K562 (cell line): ENCODE results near the gene RAB9B. TPM values are rescaled to one million over a fixed set of nuclear protein-coding genes. Genes with fewer than 3 reads are reported as not detected.

Source experiments
- ATAC-seq: fragments of 200-7000 bp; cut with Tn5 transposase; 3 replicates; pipeline ENCODE4 v1.9.1; 2020; ENCODE audit warnings: moderate library complexity
- BruUV-seq: library from RNA; stranded (reverse); fragments of 400-500 nt; replicated peaks from 2 replicates; lab custom pipeline; 2021; lab: Mats Ljungman, UMichigan
- CTCF ChIA-PET: fragments of 300-600 bp; formaldehyde crosslinking; extraction: SDS; loops from one replicate; lab custom pipeline; 2021; ENCODE audit warnings: low intra/inter-chr PET ratio; lab: Yijun Ruan, JAX
- POLR2A ChIA-PET: fragments of 300-600, 350-650 bp; sonication (Branson Sonifier 250); formaldehyde crosslinking; extraction: SDS; loops from one replicate; lab custom pipeline; 2021; ENCODE audit warnings: antibody characterized with exemption, inconsistent platforms; lab: Yijun Ruan, JAX
- DNase-seq, 4 experiments: peaks; one replicate each; pipeline versions ENCODE4 v3.0.0 to v3.0.0-alpha.2; 2011 to 2018; ENCODE audit warnings: low spot score in 3 of 4, mixed read lengths in 3 of 4; ENCODE audit errors: extremely low read depth in 1 of 4
- FAIRE-seq: peaks from 2 replicates; lab custom pipeline; 2011; peaks lifted over from hg19 to GRCh38; lab: Jason Lieb, UNC
- H2AFZ ChIP-seq: 2 replicates; pipeline ENCODE4 v1.6.0; 2011; ENCODE audit warnings: low read depth, low read length, control low read depth, inconsistent platforms
- H3K27ac ChIP-seq: fragments of 200-600 bp; 3 replicates; pipeline ENCODE4 v1.8.0; 2011; ENCODE audit warnings: low read depth, mild to moderate bottlenecking, control low read depth, inconsistent platforms, low read length, moderate library complexity, mixed read lengths; ENCODE audit errors: extremely low read depth
- H3K27me3 ChIP-seq, 2 experiments: fragments of 300-600 bp in 1 of 2; 2 replicates in 1 of 2; 3 replicates in 1 of 2; pipeline versions ENCODE4 v1.6.0 to v1.8.0; 2011; ENCODE audit warnings: inconsistent platforms in 2 of 2, low read length in 2 of 2, mild to moderate bottlenecking in 1 of 2, mixed read lengths in 1 of 2, moderate library complexity in 1 of 2; ENCODE audit not compliant: control insufficient read depth in 2 of 2, insufficient read depth in 2 of 2
- H3K36me3 ChIP-seq: fragments of 300-600 bp; 3 replicates; pipeline ENCODE4 v1.8.0; 2011; ENCODE audit warnings: mild to moderate bottlenecking, low read length, inconsistent platforms; ENCODE audit not compliant: control insufficient read depth, insufficient read depth
- H3K4me1 ChIP-seq, 2 experiments: fragments of 200-600 bp in 1 of 2; replicated peaks in 1 of 2; 2 replicates in 1 of 2; 3 replicates in 1 of 2; pipeline versions ENCODE4 v1.5.1 to v1.8.0; 2011; ENCODE audit warnings: inconsistent platforms in 2 of 2, low read length in 2 of 2, mild to moderate bottlenecking in 1 of 2, mixed read lengths in 1 of 2, moderate library complexity in 1 of 2; ENCODE audit not compliant: control insufficient read depth in 2 of 2, insufficient read depth in 2 of 2
- H3K4me2 ChIP-seq: 2 replicates; pipeline ENCODE4 v1.6.1; 2011; ENCODE audit warnings: low read length, control low read depth, inconsistent platforms, mixed read lengths; ENCODE audit not compliant: insufficient read depth
- H3K4me3 ChIP-seq: fragments of 200-600 bp; sonication (generic), shearing (Covaris generic); 2 replicates; pipeline ENCODE4 v1.5.1; 2016; ENCODE audit warnings: control low read depth, inconsistent platforms
- H3K79me2 ChIP-seq: fragments of 200-600 bp; 3 replicates; pipeline ENCODE4 v1.8.0; 2011; ENCODE audit warnings: low read length, inconsistent platforms; ENCODE audit not compliant: control insufficient read depth, insufficient read depth
- H3K9ac ChIP-seq, 2 experiments: 2 replicates each; pipeline versions ENCODE4 v1.6.0 to v1.6.1; 2011; ENCODE audit warnings: low read depth in 2 of 2, low read length in 2 of 2, control low read depth in 1 of 2, inconsistent platforms in 1 of 2, mild to moderate bottlenecking in 1 of 2, mixed read lengths in 1 of 2; ENCODE audit not compliant: insufficient read depth in 1 of 2
- H3K9me1 ChIP-seq: one replicate; pipeline ENCODE4 v1.6.0; 2011; ENCODE audit warnings: inconsistent platforms, mild to moderate bottlenecking, low read length, moderate library complexity; ENCODE audit not compliant: control insufficient read depth, insufficient read depth
- H3K9me3 ChIP-seq: replicated peaks from 2 replicates; pipeline ENCODE4 v1.5.1; 2011; ENCODE audit warnings: low read depth, low read length, inconsistent platforms; ENCODE audit not compliant: control insufficient read depth, insufficient read depth
- H4K20me1 ChIP-seq: replicated peaks from 2 replicates; pipeline ENCODE4 v1.6.1; 2011; ENCODE audit warnings: low read length, inconsistent platforms, mixed read lengths; ENCODE audit not compliant: control insufficient read depth, insufficient read depth
- DPF2 ChIP-seq: fragments of 450-650 bp; IDR thresholded peaks from 2 replicates; pipeline ENCODE4 v1.6.1; 2016
- GATA2 ChIP-seq: sonication (generic); formaldehyde crosslinking; IDR thresholded peaks from 2 replicates; pipeline ENCODE4 v1.4.0; 2020; ENCODE audit warnings: mild to moderate bottlenecking, missing genetic modification reagents
- HMGN3 ChIP-seq: IDR thresholded peaks from 2 replicates; pipeline ENCODE4 v1.6.1; 2011; ENCODE audit warnings: borderline replicate concordance, low read depth, mild to moderate bottlenecking, mixed read lengths, low read length; ENCODE audit not compliant: insufficient read length; ENCODE audit errors: extremely low read depth
- PHB ChIP-seq: fragments of 250-450 bp; sonication (Bioruptor Pico); IDR thresholded peaks from 2 replicates; pipeline ENCODE4 v1.5.0; 2021
- PHF20 ChIP-seq: fragments of 450-650 bp; IDR thresholded peaks from 2 replicates; pipeline ENCODE4 v1.6.1; 2018; ENCODE audit not compliant: partially characterized antibody
- RAD21 ChIP-seq, 2 experiments: fragments of 250-450 bp in 1 of 2; fragments of 450-650 bp in 1 of 2; sonication (Bioruptor Pico) in 1 of 2; formaldehyde crosslinking in 1 of 2; IDR thresholded peaks in 1 of 2; conservative IDR thresholded peaks in 1 of 2; 2 replicates each; pipeline versions ENCODE4 v1.4.0 to v1.8.0; 2020 to 2022; ENCODE audit warnings: mild to moderate bottlenecking in 2 of 2, moderate library complexity in 1 of 2
- RFX1 ChIP-seq: fragments of 450-650 bp; IDR thresholded peaks from 2 replicates; pipeline ENCODE4 v1.6.1; 2016; ENCODE audit warnings: mild to moderate bottlenecking, moderate library complexity
- SAFB2 ChIP-seq: fragments of 200-400 bp; formaldehyde crosslinking; IDR thresholded peaks from 2 replicates; pipeline ENCODE4 v1.6.1; 2018; ENCODE audit warnings: borderline replicate concordance, low read length, low read depth, moderate library complexity; ENCODE audit not compliant: severe bottlenecking
- WGBS: fragments of 100-300 bp; shearing (Covaris generic); methylation state at CpG from one replicate; pipeline ENCODE4 v1.1.6; 2016; ENCODE audit warnings: low coverage, mixed read lengths; ENCODE audit not compliant: insufficient coverage; ENCODE audit errors: missing lambda C conversion rate; 5-methylcytosine and 5-hydroxymethylcytosine counted together
- in situ Hi-C: fragments of 300-500 bp; cut with MboI; formaldehyde crosslinking; loops from 4 replicates; pipeline ENCODE4 v1.15.0; 2018; ENCODE audit warnings: inconsistent platforms, mixed read lengths
- intact Hi-C: fragments of 100-400 bp; cut with micrococcal nuclease; formaldehyde crosslinking; loops from 2 replicates; pipeline ENCODE4 v1.14.2; 2022
- polyA plus RNA-seq, 8 experiments: library from polyadenylated mRNA; depleted of rRNA in 4 of 8; stranded (reverse) in 5 of 8; unstranded in 3 of 8; fragments of >200 nt; fragmentation: Nextera tagmentation in 2 of 8; fragmentation: Illumina TruSeq in 1 of 8; extraction: Ambion mirVana in 2 of 8; extraction: Trizol in 1 of 8; gene quantifications; 2 replicates each; pipeline versions ENCODE4 v1.2.1 to v1.2.3, GENCODE V29; 2011 to 2014; ENCODE audit warnings: inconsistent platforms in 1 of 8, missing spikeins in 1 of 8
- total RNA-seq, 7 experiments: library from RNA; depleted of rRNA in 6 of 7; stranded (reverse); fragments of >200 nt in 6 of 7; fragmentation: Illumina TruSeq in 2 of 7; extraction: Trizol in 2 of 7; gene quantifications; 2 replicates each; pipeline versions ENCODE4 v1.2.1 to v1.2.3, GENCODE V29; 2011 to 2021; ENCODE audit warnings: low replicate concordance in 1 of 7

RAB9B gene
- total and polyA plus RNA-seq, 9 of the 15 experiments (the other 6 are each of a cell fraction or from before 2014, with no cell fraction given): 0.03 to 0.05 (median 0.04) TPM; not detected in 6

DNA sequence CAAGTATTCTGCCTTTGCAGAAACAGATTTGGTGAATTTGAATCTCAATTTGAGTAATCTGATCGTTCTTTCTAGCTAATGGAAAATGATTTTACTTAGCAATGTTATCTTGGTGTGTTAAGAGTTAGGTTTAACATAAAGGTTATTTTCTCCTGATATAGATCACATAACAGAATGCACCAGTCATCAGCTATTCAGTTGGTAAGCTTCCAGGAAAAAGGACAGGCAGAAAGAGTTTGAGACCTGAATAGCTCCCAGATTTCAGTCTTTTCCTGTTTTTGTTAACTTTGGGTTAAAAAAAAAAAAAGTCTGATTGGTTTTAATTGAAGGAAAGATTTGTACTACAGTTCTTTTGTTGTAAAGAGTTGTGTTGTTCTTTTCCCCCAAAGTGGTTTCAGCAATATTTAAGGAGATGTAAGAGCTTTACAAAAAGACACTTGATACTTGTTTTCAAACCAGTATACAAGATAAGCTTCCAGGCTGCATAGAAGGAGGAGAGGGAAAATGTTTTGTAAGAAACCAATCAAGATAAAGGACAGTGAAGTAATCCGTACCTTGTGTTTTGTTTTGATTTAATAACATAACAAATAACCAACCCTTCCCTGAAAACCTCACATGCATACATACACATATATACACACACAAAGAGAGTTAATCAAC, 40.1 kb downstream of the RAB9B start:
- POLR2A ChIA-PET: interaction anchor here (0.8 kb wide), 1 partner anchor 62 kb away, joined by 3 read pairs; no protein-coding TSS in a partner anchor
- H3K4me3 ChIP-seq: no peak overlapping the region
- no peaks in the 10 kb centered on the region for H4K20me1 ChIP-seq
- H3K27me3 ChIP-seq: peaks cover 0 to 4% of the 10 kb centered on the region in 2 experiments; a peak in 1 of 5 replicates
- no peaks in the 10 kb centered on the region for H3K36me3 ChIP-seq
- in situ Hi-C loops (no loop called here), intact Hi-C loops (no loop called here)
- no peaks in the 10 kb centered on the region for H3K79me2 ChIP-seq
- no peaks in the 10 kb centered on the region for H3K4me1 ChIP-seq
- no peak overlapping the region for H3K27ac ChIP-seq
- no peaks in the 10 kb centered on the region for H3K9me3 ChIP-seq
- WGBS: 0% methylated on average over 2 of the region's 2 CpGs
- no peak overlapping the region for H2AFZ ChIP-seq
- DNase-seq (no peak), ATAC-seq (no peak), FAIRE-seq (no peak)
- CTCF ChIA-PET: no interaction called here
- H3K9me1 ChIP-seq: no peaks in the 10 kb centered on the region
- no peak overlapping the region for H3K9ac ChIP-seq
- TF ChIP-seq SAFB2 (no peak), PHF20 (no peak), PHB (CRISPR knock-in tag) (no peak), HMGN3 (no peak), DPF2 (no peak)
- BruUV-seq: no TSS peak
- H3K4me2 ChIP-seq: no peak overlapping the region

DNA sequence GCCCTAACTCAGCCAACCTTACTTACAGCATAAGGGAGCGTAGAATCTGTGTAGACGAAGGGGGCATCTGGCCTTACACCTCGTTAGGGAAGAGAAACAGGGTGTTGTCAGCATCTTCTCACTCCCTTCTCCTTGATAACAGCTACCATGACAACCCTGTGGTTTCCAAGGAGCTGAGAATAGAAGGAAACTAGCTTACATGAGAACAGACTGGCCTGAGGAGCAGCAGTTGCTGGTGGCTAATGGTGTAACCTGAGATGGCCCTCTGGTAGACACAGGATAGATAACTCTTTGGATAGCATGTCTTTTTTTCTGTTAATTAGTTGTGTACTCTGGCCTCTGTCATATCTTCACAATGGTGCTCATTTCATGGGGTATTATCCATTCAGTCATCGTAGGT, 40.8 kb downstream of the RAB9B start:
- DNase-seq (peak in 1 of 4 experiments; percentile 0), FAIRE-seq (no peak), ATAC-seq (no peak)
- intact Hi-C loops: no loop called here
- Histone ChIP-seq H3K9ac (no peak overlapping the region), H3K79me2 (no peaks in the 10 kb centered on the region), H3K27me3 (peaks cover 0 to 10% of the 10 kb centered on the region in 2 experiments; a peak in 2 of 5 replicates), H3K36me3 (no peaks in the 10 kb centered on the region), H3K4me2 (no peak overlapping the region), H4K20me1 (no peaks in the 10 kb centered on the region), H3K9me3 (no peaks in the 10 kb centered on the region), H3K4me3 (no peak overlapping the region), H3K9me1 (no peaks in the 10 kb centered on the region), H3K27ac (no peak overlapping the region), H3K4me1 (no peaks in the 10 kb centered on the region), H2AFZ (no peak overlapping the region)
- POLR2A ChIA-PET: no interaction called here
- CTCF ChIA-PET: no interaction called here
- WGBS: 6% methylated on average over 3 of the region's 4 CpGs
- no TSS peak for BruUV-seq
- TF ChIP-seq RAD21 (CRISPR knock-in tag; conservative IDR thresholded peaks at IDR 0.05 in 1 of 2, IDR thresholded peaks at IDR 0.05 in 1 of 2): no peak
- no peak for TF ChIP-seq GATA2
- peak; percentile 40 for TF ChIP-seq RFX1
- in situ Hi-C loops: no loop called here
